Mucosa of descending colon (tissue), 3 donors: ENCODE data around the gene MAST4. TPM values are rescaled to one million over a fixed set of nuclear protein-coding genes. Genes with fewer than 3 reads are reported as not detected.
A peak's percentile ranks its signal among the peaks of the same experiment; 100 is the strongest.

ENCODE experiments used
- ATAC-seq: fragments of 200-7000 bp; cut with Tn5 transposase; one replicate; pipeline ENCODE4 v1.9.1; 2020; ENCODE audit warnings: mild to moderate bottlenecking, moderate library complexity
- DNase-seq, 3 donors: peaks; one replicate each; pipeline ENCODE4 v3.0.0-alpha.2; 2020
- H3K36me3 ChIP-seq: fragments of 200-600 bp; one replicate; pipeline ENCODE4 v1.8.0; 2021; ENCODE audit warnings: low read depth, mild to moderate bottlenecking
- H3K4me1 ChIP-seq: fragments of 200-600 bp; one replicate; pipeline ENCODE4 v1.8.0; 2021; ENCODE audit warnings: low read depth, mild to moderate bottlenecking
- H3K4me3 ChIP-seq: fragments of 200-600 bp; one replicate; pipeline ENCODE4 v1.8.0; 2021; ENCODE audit warnings: mild to moderate bottlenecking
- H3K9me3 ChIP-seq: fragments of 200-600 bp; one replicate; pipeline ENCODE4 v1.8.0; 2021; ENCODE audit warnings: mild to moderate bottlenecking
- CTCF ChIP-seq: fragments of 200-600 bp; IDR thresholded peaks from one replicate; pipeline ENCODE4 v1.8.0; 2022; ENCODE audit warnings: antibody characterized with exemption, mild to moderate bottlenecking
- intact Hi-C, 2 donors: fragments of 100-400 bp; cut with DNase I in 1 of 2; cut with micrococcal nuclease in 1 of 2; formaldehyde crosslinking; loops; one replicate each; pipeline versions ENCODE4 v1.11.0 to v1.11.1; 2022; cut with DNase I, micrococcal nuclease
- total RNA-seq, 3 donors: library from RNA; stranded (reverse); fragmentation: NEBNext Ultra II Directional in 2 of 3; extraction: Animal tissue kit (Norgen Biotek cat#: 25700) in 2 of 3; gene quantifications; one replicate each; pipeline versions ENCODE4 v1.2.1 to v1.2.4, GENCODE V29; 2021 to 2023
- donor health status: DM: no; HTN: no; CAD: no; lungs with moderate emphysema.
- donor health status: DM: no; HTN: no; CAD: no.
- donor health status: DM: no; HTN: yes; CAD: no.

MAST4 gene
- total RNA-seq, 3 donors from 2014 or later = 16.2 to 34.0 (median 22.5) TPM

- intact Hi-C loops = loop anchor here in 1 of 2 donors (10.0 kb wide), 1 partner anchor 335 kb away; no protein-coding TSS in a partner anchor
These were observed 214.0 kb downstream of the MAST4 start for GRCh38 chr5:66810151-66810550.

GRCh38 chr5:66810848-66811261 is 214.7 kb downstream of the MAST4 start:
- no peak overlapping the region for H3K4me3 ChIP-seq
- no peaks in the 10 kb centered on the region for H3K36me3 ChIP-seq
- DNase-seq = no peak
- TF ChIP-seq CTCF = no peak
- intact Hi-C loops = loop anchor here in 1 of 2 donors (10.0 kb wide), 1 partner anchor 334 kb away; no protein-coding TSS in a partner anchor
- H3K9me3 ChIP-seq = no peaks in the 10 kb centered on the region
- no peak for ATAC-seq
- no peaks in the 10 kb centered on the region for H3K4me1 ChIP-seq

More at GRCh38 chr5:66810151-66810550, 214.0 kb downstream of the MAST4 start:
- ATAC-seq (no peak), DNase-seq (no peak)
- Histone ChIP-seq H3K9me3 (no peaks in the 10 kb centered on the region), H3K4me3 (no peak overlapping the region), H3K4me1 (no peaks in the 10 kb centered on the region), H3K36me3 (no peaks in the 10 kb centered on the region)
- no peak for TF ChIP-seq CTCF

GRCh38 chr5:66812291-66812690 is 216.1 kb downstream of the MAST4 start:
- TF ChIP-seq CTCF = no peak
- intact Hi-C loops = loop anchor here in 1 of 2 donors (10.0 kb wide), 1 partner anchor 333 kb away; no protein-coding TSS in a partner anchor
- DNase-seq (no peak), ATAC-seq (no peak)
- Histone ChIP-seq H3K4me3 (no peak overlapping the region), H3K4me1 (no peaks in the 10 kb centered on the region), H3K9me3 (no peaks in the 10 kb centered on the region), H3K36me3 (no peaks in the 10 kb centered on the region)

- no peak for TF ChIP-seq CTCF
- DNase-seq = no peak
- no peak for ATAC-seq
- intact Hi-C loops = loop anchor here in 1 of 2 donors (10.0 kb wide), 1 partner anchor 331 kb away; no protein-coding TSS in a partner anchor
- Histone ChIP-seq H3K4me3 (no peak overlapping the region), H3K36me3 (no peaks in the 10 kb centered on the region), H3K9me3 (no peaks in the 10 kb centered on the region), H3K4me1 (no peaks in the 10 kb centered on the region)
These were observed 217.1 kb downstream of the MAST4 start for GRCh38 chr5:66813306-66813705.

- no peak overlapping the region for H3K4me3 ChIP-seq
- no peaks in the 10 kb centered on the region for H3K9me3 ChIP-seq
- no peaks in the 10 kb centered on the region for H3K36me3 ChIP-seq
- peak; percentile 55 for TF ChIP-seq CTCF
- intact Hi-C loops = loop anchor here in 1 of 2 donors (10.0 kb wide), 1 partner anchor 330 kb away; no protein-coding TSS in a partner anchor
- ATAC-seq (peak; percentile 46), DNase-seq (peak in 1 of 3 donors; percentile 75)
- H3K4me1 ChIP-seq = no peaks in the 10 kb centered on the region
These were observed 218.2 kb downstream of the MAST4 start for GRCh38 chr5:66814146-66814991.
